Measurements from ENCODE around the gene CHD6.

The CHD6 gene

DNA sequence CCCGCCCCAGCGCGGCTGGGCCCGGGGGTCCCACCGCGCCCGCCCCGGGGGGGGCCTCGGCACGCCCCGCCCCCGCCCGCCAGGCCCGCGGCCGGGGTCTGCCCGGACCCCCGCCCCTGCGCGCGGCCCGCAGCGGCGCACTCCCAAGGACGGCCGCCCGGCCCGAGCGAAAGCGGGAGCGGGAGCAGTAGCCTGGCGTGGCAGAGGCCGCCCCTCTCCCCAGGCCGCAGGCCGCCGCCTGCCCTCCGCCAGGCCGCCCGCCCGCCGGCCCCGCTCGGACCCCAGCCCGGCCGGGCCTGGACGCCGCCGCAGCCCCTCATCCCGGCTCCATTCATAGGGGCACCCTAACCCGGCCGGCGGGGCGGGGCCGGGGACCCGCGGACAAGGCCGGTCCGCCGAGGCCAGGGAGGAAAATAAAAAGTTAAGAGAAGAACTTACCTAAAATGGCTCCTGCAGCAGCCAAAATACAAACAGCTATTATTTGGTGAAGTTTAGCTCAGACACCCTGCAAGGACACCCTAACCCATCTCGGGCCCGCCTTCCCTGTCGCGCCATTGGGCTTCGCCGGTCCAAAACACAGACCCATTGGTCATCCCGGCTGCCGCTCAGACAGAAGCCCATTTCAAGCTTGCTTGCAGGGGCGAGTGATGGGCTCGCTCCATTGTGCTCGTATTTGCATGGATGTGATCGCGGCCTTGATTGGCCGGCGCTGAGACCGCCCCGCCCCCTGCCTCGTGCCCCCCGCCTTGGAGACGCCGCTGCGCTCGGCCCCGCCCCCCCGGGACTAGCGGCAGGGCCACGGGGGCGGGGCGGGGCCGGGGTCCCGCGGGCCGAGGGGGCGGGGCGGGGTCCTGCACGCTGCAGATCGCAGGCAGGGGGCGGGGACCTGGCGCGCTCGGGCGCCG lies at the start of gene CHD6 (continued):
- TF ChIP-seq ZNF549 (tag by site-specific recombination; IDR thresholded peaks at IDR 0.05) (no peak), KLF9 (tag by site-specific recombination; IDR thresholded peaks at IDR 0.05; ENCODE audit: low read depth) (peak; percentile 58; the same call in 1 of the 2 replicates), GLIS2 (tag by site-specific recombination; IDR thresholded peaks at IDR 0.05) (peak; percentile 79), KLF16 (tag by site-specific recombination; IDR thresholded peaks at IDR 0.05) (peak; percentile 70; the same call in 1 of the 2 replicates), ZNF394 (tag by site-specific recombination; IDR thresholded peaks at IDR 0.05; ENCODE audit: borderline replicate concordance) (no peak), ZNF223 (tag by site-specific recombination; IDR thresholded peaks at IDR 0.05) (no peak), ZNF174 (tag by site-specific recombination; IDR thresholded peaks at IDR 0.05) (no peak), ZNF843 (tag by site-specific recombination; IDR thresholded peaks at IDR 0.05) (no peak), ZNF302 (tag by site-specific recombination; IDR thresholded peaks at IDR 0.05; ENCODE audit: low read depth) (no peak), OSR2 (tag by site-specific recombination; IDR thresholded peaks at IDR 0.05) (peak; percentile 86), ZNF202 (tag by site-specific recombination; IDR thresholded peaks at IDR 0.05; ENCODE audit: borderline replicate concordance) (no peak)
- TF ChIP-seq, protein P1, sequence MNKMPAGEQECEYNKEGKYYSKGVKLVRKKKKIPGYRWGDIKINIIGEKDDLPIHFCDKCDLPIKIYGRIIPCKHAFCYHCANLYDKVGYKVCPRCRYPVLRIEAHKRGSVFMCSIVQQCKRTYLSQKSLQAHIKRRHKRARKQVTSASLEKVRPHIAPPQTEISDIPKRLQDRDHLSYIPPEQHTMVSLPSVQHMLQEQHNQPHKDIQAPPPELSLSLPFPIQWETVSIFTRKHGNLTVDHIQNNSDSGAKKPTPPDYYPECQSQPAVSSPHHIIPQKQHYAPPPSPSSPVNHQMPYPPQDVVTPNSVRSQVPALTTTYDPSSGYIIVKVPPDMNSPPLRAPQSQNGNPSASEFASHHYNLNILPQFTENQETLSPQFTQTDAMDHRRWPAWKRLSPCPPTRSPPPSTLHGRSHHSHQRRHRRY (tag by site-specific recombination; IDR thresholded peaks at IDR 0.05), result no peak
- TF ChIP-seq, protein P2, sequence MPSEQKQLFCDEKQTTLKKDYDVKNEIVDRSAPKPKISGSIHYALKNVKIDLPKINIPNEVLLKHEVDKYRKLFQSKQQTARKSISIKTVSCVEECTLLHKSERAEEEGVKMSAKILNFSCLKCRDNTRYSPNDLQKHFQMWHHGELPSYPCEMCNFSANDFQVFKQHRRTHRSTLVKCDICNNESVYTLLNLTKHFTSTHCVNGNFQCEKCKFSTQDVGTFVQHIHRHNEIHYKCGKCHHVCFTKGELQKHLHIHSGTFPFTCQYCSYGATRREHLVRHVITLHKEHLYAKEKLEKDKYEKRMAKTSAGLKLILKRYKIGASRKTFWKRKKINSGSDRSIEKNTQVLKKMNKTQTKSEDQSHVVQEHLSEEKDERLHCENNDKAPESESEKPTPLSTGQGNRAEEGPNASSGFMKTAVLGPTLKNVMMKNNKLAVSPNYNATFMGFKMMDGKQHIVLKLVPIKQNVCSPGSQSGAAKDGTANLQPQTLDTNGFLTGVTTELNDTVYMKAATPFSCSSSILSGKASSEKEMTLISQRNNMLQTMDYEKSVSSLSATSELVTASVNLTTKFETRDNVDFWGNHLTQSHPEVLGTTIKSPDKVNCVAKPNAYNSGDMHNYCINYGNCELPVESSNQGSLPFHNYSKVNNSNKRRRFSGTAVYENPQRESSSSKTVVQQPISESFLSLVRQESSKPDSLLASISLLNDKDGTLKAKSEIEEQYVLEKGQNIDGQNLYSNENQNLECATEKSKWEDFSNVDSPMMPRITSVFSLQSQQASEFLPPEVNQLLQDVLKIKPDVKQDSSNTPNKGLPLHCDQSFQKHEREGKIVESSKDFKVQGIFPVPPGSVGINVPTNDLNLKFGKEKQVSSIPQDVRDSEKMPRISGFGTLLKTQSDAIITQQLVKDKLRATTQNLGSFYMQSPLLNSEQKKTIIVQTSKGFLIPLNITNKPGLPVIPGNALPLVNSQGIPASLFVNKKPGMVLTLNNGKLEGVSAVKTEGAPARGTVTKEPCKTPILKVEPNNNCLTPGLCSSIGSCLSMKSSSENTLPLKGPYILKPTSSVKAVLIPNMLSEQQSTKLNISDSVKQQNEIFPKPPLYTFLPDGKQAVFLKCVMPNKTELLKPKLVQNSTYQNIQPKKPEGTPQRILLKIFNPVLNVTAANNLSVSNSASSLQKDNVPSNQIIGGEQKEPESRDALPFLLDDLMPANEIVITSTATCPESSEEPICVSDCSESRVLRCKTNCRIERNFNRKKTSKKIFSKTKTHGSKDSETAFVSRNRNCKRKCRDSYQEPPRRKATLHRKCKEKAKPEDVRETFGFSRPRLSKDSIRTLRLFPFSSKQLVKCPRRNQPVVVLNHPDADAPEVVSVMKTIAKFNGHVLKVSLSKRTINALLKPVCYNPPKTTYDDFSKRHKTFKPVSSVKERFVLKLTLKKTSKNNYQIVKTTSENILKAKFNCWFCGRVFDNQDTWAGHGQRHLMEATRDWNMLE (tag by site-specific recombination; conservative IDR thresholded peaks at IDR 0.05; ENCODE audit: low read depth), result no peak
- TF ChIP-seq, protein P3, sequence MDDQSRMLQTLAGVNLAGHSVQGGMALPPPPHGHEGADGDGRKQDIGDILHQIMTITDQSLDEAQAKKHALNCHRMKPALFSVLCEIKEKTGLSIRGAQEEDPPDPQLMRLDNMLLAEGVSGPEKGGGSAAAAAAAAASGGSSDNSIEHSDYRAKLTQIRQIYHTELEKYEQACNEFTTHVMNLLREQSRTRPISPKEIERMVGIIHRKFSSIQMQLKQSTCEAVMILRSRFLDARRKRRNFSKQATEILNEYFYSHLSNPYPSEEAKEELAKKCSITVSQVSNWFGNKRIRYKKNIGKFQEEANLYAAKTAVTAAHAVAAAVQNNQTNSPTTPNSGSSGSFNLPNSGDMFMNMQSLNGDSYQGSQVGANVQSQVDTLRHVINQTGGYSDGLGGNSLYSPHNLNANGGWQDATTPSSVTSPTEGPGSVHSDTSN (CRISPR knock-in tag; IDR thresholded peaks at IDR 0.05), result peak; percentile 98

DNA sequence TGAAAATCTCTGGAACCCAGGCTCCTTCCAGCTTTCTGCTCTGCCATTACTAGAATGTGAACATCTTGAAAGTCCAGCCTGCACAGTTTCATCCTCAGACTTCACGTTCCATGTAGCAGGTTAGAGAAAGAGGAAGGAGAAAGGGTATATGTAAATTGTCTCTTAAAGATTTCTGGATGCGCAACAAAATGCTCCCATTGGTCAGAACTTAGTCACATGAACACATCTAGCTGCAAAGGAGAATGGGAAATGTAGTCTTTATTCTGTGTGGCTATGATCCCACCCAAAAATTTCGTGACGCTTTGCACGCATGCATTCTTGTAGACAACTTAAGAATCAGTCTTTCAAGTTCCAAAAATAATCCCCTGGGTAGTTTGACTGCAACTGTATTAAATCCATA lies 46.4 kb upstream of the CHD6 start:
- H3K4me3 ChIP-seq (ENCODE audit: low read depth, low read length), result no peak overlapping the region
- H3K36me3 ChIP-seq (ENCODE audit: control insufficient read depth in 2 of 2, insufficient read depth in 1 of 2, low read length in 2 of 2), result no peaks in the 10 kb centered on the region
- no peaks in the 10 kb centered on the region for H3K4me1 ChIP-seq (ENCODE audit: control insufficient read depth, insufficient read depth, low read length)
- no peaks in the 10 kb centered on the region for H3K9me3 ChIP-seq (ENCODE audit: control insufficient read depth, insufficient read depth, low read depth, low read length)
- POLR2A ChIA-PET, result no interaction called here
- H3K27ac ChIP-seq (ENCODE audit: extremely low read depth, low read depth, low read length), result no peak overlapping the region
- TF ChIP-seq, protein P3 (CRISPR knock-in tag; IDR thresholded peaks at IDR 0.05), result no peak
- TF ChIP-seq GLI2 (tag by site-specific recombination; IDR thresholded peaks at IDR 0.05; ENCODE audit: borderline replicate concordance, low read depth), result no peak
- no peak for TF ChIP-seq ZNF792 (tag by site-specific recombination; IDR thresholded peaks at IDR 0.05)
- TF ChIP-seq, protein P1 (tag by site-specific recombination; IDR thresholded peaks at IDR 0.05), result no peak
- no peak for TF ChIP-seq ZNF169 (tag by site-specific recombination; IDR thresholded peaks at IDR 0.05)
- no peak for TF ChIP-seq ZNF677 (tag by site-specific recombination; IDR thresholded peaks at IDR 0.05)
- TF ChIP-seq ZNF324 (tag by site-specific recombination; IDR thresholded peaks at IDR 0.05), result no peak
- no peak for TF ChIP-seq ZNF37A (tag by site-specific recombination; IDR thresholded peaks at IDR 0.05)
- TF ChIP-seq ZNF549 (tag by site-specific recombination; IDR thresholded peaks at IDR 0.05), result no peak
- no peak for TF ChIP-seq ZNF585B (tag by site-specific recombination; IDR thresholded peaks at IDR 0.05)
- TF ChIP-seq, protein P4, sequence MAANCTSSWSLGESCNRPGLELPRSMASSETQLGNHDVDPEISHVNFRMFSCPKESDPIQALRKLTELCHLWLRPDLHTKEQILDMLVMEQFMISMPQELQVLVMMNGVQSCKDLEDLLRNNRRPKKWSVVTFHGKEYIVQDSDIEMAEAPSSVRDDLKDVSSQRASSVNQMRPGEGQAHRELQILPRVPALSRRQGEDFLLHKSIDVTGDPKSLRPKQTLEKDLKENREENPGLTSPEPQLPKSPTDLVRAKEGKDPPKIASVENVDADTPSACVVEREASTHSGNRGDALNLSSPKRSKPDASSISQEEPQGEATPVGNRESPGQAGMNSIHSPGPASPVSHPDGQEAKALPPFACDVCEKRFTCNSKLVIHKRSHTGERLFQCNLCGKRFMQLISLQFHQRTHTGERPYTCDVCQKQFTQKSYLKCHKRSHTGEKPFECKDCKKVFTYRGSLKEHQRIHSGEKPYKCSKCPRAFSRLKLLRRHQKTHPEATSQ (tag by site-specific recombination; IDR thresholded peaks at IDR 0.05), result no peak
- CTCF ChIA-PET, result interaction anchor here (0.6 to 1.0 kb wide), 2 partner anchors 19 to 34 kb away, joined by 3 read pairs; no protein-coding TSS in a partner anchor
